NCI-H345 treated with DMSO at 0.1 percent for 48 hours (cell line): Measurements from ENCODE around the gene COLEC12.

Experiments used
- DNase-seq: peaks from one replicate; lab custom pipeline; 2025; ENCODE audit not compliant: unreplicated experiment; lab: John Stamatoyannopoulos, UW

COLEC12 gene

DNA sequence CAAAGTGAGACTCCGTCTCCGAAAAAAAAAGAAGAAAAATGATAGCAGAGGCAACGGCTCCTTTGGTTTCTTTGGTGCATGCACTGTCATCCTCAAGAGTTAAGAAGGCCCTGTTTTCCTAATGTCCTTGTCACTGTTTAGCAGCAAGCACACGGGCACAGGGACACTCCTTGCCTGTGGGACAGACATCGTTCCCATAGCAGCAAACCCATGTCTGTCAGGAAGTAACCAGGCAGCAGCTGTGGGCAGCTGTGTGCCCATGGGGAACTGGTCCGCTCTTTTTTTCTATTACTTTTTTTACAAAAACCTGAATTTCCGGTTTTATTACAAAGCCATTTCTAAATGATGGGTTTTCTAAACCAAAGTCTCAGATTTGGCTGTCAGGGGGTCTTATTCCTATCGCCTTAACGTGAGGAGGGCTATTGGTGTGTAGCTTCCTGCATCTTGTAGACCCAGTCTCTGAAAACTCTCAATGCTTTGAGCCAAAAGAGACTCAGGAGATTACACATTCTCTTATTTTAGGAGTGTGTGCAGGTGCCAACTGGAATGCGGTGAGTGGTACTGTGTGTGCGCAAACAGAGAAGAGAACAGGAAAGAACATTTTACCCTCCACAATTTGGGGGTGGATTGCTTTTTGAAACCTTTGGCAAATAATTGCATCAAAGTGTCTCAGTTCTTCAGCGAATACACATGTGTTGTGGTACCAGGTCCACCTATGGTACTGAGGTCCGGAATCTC is 109.6 kb downstream of the COLEC12 start:
- DNase-seq: no peak

DNA sequence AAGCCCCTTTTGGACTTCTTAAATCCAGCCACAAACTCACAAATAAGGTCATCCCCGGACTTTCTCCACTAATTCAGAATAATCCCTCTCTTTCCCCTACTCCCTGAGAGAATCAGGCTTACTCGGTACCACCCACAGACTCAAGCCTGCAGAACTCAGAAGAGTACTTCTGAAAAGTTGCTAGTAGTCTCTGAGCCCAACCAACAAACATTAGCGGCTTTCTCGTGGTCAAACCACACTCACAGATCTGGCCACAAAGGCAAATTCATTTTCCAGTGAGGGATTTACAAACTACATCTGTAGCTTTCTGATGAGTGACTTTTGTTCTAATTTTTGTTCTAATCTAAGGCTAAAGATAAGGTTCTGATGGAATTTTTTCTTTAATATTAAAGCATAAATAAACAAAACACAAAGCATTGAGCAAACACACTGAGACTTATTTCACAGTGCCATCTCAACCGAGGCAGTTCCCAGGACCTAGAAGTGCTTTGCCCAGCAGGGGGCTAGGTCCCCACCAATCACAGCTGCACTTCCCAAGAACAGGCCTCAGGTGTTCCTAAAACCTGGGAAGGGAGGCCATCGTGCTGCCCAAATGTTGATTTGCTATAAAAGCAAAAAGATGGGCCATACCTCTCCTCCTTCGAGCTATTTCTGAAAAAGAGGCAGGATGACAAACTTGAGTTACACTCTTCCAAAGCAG is 110.7 kb downstream of the COLEC12 start:
- DNase-seq: no peak

DNA sequence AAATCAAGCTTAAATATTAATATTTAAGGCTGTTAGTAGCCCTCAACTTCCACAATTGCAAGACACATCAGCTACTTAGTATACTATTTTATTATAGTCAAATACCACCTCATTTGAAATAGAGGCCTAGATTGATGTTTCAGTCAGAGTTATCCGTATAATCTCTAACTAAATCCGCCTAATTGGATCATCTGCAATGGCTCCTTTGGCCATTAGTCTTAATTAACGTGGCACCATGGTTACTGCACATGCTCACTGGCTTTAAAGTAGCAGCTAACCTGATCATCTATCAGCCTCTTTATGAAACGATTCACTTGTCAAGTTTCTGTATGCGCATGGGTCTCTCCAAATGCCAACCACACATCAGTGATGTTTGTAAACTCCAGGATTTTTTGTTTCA is 112.3 kb downstream of the COLEC12 start:
- no peak for DNase-seq

DNA sequence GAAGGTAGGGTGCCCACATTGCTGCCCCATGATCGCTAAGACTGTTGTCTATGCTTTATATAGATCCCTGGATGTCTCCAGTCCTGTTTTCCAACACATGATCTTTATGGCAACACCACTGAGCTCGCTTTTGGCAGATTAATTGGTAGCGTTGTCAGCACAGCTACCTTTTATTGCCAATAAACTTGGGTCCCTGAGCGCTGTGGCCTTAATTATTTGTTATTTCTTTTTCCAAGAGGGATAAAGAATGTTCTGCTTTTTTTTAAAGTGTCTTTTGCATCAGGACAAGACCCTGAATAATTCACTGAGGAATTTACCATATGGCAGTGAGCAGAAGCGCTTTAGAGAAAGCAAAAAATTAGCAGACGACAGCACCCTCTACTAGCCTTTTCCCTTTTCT is 113.5 kb downstream of the COLEC12 start:
- no peak for DNase-seq

DNA sequence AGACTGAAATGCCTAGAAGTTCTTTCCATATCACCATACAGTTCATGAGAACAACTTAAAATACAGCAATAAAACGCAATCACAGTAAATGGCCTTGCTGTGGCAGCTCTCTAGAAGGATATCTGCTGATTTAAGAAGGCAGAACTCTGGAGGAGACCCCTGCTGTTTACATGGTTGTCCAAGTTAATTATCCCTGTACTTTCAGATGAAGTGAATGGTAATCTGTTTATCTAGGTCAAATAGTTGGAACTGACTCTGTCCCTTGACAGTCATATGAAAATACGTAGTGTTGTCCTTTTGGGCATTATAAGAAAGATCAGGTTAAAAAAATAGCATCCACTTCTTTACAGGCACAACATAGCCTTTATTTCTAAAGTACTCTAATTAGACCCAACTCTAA is 115.6 kb downstream of the COLEC12 start:
- DNase-seq: no peak

DNA sequence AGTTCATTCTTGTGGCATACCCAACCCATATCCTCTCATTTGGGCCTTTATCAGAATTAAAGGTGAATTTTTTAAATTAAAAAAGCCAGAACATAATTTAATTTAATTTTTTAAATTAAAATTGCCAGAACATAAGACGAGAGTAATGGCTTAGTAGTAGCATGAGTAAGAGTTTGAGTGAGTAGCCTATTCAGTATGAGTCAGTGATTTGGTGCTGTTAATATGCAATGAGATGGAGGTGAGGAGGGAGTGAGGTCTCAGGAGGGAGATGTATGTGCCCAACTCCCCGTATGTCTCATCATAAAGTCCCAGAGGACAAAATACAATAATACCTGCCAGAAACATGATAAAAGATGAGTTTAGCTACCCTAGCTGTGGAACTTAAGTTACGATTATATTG is 117.4 kb downstream of the COLEC12 start:
- no peak for DNase-seq

DNA sequence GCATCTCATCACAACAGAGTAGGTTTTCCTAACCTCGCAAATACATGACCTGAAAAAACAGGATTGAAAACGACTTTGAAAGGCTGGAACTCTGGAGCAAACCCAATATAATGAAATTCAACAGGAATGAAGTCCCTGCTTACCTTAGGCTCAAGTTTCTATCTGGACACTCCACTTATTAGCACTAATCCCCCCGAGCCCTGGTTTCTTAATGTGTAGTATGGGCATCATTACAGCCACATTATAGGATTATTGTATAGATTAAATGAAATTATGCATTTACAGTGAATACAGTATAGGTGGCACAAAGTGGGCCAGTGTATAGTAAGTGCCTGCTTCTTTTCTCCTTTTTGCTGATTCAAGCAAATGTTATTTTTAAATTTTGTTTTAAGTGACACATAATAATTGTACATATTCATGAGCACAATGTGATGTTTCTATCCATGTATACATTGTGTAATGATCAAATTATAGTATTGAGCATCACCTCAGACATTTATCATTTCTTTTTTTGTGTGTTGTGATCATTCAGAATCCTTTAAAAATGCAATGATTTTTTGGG is 118.0 kb downstream of the COLEC12 start:
- no peak for DNase-seq

DNA sequence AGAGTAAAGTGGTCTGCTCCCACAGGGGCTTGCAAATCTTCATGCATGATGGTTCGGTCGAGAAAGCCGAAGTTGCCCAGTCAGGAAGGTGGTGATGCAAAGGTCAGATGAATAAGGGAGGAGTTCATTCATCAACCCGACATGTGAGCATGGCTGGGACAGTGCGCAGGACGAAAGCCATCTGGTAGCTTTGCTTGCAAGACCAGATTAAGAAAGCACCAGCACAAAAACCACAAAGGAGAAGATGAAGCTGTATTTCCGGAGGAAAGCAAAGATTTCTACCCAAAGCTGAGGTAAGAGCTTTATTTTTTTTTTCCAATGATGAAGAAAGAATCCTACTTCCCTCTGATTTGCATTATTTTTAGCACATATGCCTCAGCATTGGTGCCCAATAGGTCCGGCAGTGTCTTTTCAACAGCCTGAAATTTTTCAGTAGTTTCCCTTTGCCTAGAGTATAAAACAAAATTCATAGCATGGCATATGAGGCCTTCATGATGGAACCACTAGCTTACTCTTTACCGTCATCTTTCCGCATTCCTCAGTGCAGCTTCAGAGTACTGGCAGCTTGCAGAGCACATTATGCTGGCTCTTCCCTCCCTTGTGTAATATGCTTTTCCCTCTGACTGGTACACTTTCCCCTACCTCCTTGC is 120.7 kb downstream of the COLEC12 start:
- no peak for DNase-seq

DNA sequence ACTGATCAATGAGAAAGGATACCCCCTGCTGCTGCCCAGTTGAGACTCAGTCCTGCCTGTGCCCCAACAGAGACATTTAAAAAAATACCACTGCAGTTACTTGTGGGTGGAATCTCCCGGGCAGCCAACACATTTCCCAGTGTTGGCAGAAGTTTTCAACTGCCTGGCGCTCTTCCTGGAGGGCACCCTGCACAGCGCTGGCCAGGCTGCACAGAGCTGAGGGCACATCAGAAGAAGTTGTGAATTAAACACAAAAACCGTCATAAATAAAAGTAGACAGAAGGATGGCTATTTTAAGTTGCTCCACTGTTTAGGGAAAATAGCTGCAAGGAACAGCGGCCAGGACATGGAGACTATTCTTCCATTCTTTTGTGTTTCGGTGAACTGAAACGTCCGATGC is 122.4 kb downstream of the COLEC12 start:
- DNase-seq: no peak

DNA sequence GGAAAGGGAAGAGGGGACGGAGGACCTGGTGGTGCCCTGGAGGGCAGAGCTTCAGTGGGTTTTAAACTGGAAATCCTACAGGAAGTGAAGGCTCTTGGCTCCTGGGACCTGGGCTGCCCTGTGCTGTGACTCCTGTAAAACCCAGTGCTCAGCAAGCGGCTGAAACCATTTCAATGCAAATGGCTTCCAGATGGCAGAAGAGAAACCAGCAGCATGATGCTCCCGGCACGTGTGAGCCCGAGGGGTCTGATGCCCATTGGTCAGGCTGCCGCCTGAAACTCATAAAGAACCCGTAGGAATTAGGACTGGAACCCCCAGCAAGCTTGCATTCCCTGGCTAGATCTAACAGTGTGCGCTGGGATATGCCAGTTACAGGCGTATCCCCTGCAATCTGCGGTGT is 123.4 kb downstream of the COLEC12 start:
- DNase-seq: no peak

DNA sequence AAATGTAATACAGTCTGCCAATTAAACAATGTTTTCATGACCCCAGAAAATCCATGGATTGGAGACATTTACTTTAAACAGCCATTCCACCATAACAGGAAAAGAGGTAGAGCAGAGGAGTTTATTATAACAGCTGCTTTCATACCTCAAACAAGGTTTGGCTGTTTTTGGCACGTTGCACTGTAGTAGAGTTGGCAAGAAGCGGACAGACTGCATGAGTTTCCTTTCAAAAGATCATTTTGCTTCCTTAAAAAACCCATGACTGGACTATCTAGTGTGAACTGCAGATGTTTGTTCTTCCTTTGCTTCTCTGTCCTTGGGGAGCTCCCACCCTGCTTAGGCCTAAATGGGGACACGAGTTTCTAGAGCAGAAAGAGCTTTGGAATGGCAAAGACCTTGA is 124.2 kb downstream of the COLEC12 start:
- DNase-seq: no peak

DNA sequence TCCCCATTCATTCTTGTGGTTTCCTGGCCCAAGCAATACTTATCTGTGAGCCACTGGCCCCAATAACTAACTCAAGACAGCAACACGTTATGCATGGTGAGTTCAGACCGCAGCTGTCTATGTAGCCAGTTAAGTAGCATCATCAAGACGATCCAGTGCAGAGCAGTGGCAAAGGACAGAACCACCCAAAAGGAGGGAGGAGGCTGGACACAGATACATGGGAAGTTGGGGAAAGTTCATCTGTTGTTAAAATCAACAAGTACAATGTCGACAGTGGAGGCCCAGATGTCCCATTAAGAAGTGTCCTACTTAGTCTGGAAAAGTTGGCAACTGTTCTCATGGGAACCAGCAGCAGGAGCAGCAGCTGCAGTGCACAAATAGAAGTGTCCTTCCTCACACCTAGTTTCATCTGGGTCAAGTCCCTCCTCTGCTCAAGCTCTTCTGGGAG is 125.8 kb downstream of the COLEC12 start:
- no peak for DNase-seq

DNA sequence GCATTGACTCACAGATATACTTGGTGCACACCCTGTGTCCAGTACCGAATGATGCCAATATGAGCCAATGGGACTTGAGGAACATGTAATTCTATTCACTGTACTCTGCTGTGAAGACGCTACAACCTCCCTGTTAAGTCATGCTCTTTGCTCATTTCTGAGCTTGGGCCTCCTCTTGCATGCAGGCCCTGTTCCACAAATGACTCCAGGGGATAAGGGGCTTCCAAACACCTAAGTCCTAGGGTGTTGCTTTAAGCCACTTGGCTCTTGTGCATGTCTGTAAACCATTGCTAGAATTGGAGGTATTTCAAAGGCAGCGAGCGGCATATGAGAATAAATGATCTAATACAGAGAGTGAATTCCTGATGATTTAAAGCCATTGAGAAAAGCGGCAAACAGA is 126.7 kb downstream of the COLEC12 start:
- no peak for DNase-seq

DNA sequence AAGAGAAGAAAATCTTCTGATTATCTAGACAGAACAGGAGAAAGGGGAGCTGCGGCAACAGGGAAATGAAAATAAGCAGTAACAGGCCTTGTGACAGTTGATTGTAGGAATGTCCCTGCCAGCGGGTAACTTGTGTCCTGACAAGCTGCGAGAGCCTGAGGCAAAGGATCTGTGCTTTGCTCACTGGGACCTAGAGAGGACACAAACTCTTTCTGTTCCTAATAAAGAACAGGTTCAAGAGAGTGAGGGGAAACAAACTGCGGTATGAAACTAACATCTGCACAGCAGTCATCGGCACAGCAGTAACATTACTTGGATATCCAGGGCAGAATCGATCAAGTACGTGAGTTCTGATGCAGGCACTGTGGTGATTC is 128.9 kb downstream of the COLEC12 start:
- no peak for DNase-seq

DNA sequence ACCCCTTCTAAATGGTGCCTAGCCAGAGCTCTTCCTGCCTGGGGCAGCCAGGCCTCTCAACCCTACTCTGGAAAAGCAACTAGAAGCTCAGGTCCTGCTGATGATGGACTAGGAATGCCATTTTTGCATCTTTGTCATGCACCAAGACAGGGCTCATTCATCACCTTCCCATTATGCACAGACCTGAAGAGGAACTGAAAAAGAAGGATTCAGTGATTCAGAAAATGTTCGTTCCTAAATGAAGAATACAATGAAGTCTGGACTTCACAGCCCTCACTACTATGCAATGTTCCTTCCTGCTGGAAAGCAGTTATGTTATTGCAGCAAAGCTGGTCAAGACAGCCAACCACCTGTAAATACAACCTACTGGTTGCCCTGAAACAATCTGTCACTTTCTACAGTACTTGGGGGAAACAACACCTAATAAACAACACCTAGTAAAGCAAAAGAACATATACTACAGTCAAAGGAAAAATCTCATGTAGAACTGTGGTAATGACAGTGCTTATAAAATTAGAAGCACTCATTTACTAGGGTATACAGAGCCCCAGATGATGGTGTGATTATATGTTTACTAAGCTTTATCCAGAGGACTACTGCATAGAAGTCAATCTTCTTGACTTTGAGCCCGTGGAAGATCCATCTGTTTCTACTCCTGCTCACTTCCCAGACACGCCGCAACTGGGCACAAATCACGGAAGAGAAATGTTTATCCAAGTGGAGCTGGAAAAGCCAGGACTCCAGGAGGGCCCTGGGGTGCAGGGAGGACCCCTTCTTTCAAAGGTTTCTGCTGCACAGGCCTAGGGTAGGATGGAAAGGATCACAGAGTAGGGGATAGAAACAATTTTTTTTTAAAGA is 129.5 kb downstream of the COLEC12 start:
- no peak for DNase-seq

DNA sequence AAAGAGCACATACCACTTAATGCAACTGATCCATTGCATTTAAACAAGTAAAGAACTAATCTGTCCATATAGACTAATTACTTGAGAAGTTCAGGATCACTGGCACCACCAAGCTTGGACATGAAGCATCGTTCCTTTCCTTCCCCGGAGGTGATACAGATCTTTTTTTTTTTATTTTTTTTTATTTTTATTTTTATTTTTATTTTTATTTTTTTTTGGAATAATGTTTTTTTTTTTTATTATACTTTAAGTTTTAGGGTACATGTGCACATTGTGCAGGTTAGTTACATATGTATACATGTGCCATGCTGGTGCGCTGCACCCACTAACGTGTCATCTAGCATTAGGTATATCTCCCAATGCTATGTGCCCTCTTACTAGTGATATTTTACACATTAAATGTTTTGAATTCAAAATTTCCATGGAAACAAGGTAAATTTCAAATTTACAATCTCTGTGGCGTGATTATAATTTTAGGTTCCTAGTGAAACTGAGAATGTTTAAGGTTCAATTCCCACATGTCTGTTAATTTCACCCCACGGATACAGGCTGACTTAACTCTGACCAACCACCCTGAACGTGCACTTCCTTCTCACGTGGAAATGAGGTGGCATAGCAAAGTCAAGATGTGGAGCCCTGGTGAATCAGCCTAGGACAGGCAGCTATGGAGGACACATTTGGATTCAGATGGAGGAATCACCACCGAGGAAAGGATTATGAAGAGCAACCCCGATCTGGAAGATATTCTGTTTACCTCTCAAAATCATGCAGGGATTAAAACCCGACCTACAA is 131.1 kb downstream of the COLEC12 start:
- no peak for DNase-seq

DNA sequence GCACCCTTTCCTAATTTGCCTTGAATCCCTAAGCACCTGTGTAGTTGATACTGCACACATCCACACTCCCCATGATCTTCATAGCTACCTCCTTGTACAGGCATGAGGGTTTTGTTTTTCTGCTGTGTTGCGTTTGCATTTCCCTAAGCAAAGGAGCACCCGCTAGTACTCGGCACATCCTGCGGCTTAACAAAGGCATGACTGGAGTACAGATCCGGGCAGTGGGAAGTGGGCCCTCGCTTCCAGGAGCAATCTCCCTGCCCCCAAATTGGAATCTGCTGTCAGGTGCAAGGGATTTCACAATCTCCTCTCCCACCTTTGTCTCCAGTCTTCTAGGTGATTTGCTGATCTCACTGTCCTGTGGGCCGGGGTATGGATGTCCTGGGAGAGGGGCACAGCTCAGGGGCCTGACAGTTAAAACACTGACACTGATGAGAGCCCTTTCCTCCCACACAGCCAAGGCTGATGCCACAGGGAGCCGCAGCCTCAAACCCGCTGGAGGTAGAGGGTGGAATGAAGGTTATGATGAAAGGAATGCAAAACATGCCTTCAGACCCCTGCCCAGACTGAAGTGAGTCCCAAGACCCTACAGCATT is 133.9 kb downstream of the COLEC12 start:
- DNase-seq: no peak

DNA sequence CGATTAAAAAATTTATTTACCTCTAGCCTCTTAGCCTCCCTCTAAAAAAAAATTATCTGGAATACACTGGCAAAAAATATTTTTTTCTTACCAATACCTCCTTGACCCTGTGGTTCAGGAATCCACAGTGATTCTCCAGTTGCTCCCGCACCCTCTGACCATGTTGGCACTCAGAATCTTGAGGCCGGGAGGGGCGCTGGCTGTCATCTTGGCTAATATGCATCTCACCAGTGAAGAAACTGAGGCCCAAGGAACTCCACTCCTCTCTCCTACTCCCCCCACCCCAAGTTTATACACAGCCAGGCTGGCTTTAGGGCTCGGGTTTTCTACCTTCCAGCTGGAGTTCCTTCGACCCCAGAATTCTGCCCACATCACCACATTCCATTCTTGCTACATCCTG is 134.8 kb downstream of the COLEC12 start:
- DNase-seq: no peak

DNA sequence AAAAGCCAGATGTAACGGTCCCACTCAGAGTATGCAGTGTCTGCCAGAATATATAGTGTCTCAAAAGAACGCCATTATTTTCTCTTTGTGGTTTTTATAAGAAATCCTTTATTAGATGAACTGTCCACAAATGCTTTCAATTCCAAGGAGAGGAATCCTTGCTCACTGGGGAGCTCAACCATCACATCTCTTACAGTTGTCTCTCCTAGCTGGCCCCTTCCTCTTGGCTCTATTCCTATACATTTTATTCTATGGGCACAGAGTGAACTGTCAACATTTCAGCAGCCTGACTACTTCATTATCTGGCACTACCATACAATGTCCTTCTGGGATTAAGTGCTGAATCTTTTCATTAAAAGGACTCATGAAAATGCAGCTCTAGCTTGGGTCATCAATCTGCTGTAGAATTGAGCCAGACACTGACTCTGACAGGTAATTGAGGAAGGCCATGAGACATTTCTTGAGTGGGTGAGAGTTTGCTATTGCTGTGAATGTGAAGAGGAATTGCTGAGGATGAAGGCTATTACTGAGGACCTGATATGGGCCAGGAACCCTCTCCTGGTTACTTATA is 136.2 kb downstream of the COLEC12 start:
- no peak for DNase-seq
